GM12873 (cell line): ENCODE data around the gene ANKS3.

Experiments used
- TF ChIP-seq, protein P1 (sequence below): IDR thresholded peaks from 2 replicates; pipeline ENCODE4 v1.5.1; 2012; ENCODE audit warnings: low read depth, mild to moderate bottlenecking, moderate library complexity, low read length, control low read depth; ENCODE audit not compliant: insufficient read depth; ENCODE audit errors: missing control alignments

Gene ANKS3, protein sequence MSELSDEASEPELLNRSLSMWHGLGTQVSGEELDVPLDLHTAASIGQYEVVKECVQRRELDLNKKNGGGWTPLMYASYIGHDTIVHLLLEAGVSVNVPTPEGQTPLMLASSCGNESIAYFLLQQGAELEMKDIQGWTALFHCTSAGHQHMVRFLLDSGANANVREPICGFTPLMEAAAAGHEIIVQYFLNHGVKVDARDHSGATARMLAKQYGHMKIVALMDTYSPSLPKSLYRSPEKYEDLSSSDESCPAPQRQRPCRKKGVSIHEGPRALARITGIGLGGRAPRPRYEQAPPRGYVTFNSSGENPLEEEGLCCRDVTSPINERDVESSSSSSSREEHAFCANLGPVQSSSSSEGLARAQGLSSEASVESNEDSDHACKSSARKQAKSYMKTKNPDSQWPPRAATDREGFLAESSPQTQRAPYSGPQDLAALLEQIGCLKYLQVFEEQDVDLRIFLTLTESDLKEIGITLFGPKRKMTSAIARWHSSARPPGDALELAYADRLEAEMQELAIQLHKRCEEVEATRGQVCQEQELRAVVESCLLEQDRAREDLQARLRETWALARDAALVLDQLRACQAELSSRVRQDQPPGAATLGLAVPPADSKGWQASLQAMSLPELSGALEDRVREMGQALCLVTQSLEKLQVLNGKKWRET

GRCh38 chr16:4734063-4734729 is at the start of gene ANKS3, which contains the start of gene DNAAF8:
TSS of gene ANKS3 (minus strand) at chr16:4734271. CDS start at chr16:4730149, 4,122 bp downstream.
TSS of gene DNAAF8 (plus strand) at chr16:4734537. CDS start at chr16:4736515, 1,978 bp downstream.
- TF ChIP-seq, protein P1, sequence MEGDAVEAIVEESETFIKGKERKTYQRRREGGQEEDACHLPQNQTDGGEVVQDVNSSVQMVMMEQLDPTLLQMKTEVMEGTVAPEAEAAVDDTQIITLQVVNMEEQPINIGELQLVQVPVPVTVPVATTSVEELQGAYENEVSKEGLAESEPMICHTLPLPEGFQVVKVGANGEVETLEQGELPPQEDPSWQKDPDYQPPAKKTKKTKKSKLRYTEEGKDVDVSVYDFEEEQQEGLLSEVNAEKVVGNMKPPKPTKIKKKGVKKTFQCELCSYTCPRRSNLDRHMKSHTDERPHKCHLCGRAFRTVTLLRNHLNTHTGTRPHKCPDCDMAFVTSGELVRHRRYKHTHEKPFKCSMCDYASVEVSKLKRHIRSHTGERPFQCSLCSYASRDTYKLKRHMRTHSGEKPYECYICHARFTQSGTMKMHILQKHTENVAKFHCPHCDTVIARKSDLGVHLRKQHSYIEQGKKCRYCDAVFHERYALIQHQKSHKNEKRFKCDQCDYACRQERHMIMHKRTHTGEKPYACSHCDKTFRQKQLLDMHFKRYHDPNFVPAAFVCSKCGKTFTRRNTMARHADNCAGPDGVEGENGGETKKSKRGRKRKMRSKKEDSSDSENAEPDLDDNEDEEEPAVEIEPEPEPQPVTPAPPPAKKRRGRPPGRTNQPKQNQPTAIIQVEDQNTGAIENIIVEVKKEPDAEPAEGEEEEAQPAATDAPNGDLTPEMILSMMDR: no peak

- TF ChIP-seq, protein P1: no peak
These were observed 49.3 kb upstream of the ANKS3 start for GRCh38 chr16:4783251-4783950.

GRCh38 chr16:4780235-4780634 is 46.2 kb upstream of the ANKS3 start:
- TF ChIP-seq, protein P1: no peak

DNA sequence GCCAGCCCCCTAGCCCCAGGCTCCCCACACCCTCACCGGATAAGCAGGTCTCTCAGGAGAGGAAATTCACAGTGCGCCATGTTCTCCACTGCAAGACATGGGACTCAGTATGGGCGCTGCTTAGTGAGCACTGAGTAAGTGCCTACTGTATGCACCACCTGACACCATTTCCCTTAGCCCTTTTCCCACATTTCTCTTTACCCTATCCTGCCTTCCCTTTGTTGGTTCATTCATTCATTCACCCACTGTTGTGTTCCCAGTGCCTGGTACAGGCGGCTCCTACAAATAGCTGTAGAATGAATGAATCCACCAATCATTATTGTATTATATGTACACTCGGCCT is 44.0 kb upstream of the ANKS3 start:
- TF ChIP-seq, protein P1: no peak

DNA sequence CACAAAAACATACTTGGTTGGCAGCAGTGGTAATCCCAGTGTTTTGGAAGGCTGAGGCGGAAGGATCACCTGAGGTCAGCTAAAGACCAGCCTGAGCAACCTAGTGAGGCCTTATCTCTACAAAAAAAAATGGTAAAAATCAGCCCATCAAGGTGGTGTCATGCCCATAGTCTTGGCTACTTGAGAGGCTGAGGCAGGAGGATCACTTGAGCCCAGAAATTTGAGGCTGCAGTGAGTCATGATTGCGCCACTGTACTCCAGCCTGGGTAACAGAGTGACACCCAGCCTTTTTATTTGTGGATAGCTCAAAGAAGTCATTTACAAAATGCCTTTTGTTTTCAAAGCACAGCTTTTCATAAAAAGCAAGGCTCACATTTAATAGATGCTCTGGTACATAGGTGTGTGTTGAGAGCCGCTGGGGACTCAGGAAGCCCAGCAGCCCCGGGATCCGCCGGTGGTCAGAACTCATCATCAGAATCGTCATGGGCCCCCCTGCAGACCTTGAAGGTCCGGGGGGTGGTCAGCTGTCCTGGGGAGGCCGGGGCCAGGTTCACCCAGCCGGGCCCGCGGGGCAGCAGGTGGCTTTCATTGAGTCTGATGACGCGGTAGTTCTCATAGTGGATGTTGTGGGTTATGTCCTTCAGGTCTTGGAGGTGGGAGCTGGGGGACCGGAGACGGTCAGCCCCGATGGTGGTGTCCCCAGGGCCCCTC is 43.4 kb upstream of the ANKS3 start:
- TF ChIP-seq, protein P1: no peak

GRCh38 chr16:4776141-4776705 is 42.2 kb upstream of the ANKS3 start:
- TF ChIP-seq, protein P1: no peak
